NCI-H2227 treated with DMSO at 0.1 percent for 48 hours (cell line): ENCODE results near the gene LTBP1.

Experiments used
- DNase-seq: peaks from one replicate; lab custom pipeline; 2025; lab: John Stamatoyannopoulos, UW

LTBP1 gene

DNA sequence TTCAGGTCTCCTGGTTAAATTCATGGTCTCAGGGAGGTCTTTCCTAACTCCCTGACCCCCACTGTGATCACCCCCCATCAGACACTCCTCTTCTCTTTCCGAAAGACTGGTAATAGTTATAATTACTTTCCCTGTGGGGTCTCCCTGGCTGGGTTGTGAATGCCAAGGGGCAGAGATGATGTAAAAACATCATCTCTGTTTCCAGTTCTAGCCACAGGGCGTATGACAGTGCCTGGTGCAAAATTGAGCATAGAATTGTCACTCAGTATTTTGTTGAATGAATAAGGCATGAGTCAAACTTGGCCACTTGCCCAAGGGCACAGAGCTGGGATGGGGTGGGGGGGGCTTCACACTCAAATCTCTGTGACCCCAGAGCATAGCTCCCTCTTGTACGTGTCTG, 65.2 kb downstream of the LTBP1 start:
- DNase-seq: peak; percentile 47

DNA sequence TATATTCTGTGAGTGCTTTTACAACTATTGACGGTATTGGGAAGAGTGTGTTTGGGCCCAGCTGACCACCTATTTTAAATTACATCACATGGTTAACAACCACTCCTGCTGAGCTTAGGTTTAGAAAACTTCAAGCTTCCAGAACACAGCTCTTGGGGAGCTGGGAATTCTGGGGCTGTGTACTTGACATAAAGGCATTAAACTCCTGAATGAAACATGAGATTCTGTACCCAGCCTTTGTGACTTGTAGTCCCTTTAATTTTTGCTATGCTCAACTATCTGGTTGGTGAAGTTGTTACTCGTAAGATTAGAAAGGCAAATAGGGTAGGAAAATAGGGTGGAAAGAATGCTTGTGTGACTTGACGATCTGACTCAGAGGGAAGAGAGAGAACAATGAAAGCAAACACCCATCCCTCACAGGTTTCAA, 66.9 kb downstream of the LTBP1 start:
- DNase-seq: no peak

DNA sequence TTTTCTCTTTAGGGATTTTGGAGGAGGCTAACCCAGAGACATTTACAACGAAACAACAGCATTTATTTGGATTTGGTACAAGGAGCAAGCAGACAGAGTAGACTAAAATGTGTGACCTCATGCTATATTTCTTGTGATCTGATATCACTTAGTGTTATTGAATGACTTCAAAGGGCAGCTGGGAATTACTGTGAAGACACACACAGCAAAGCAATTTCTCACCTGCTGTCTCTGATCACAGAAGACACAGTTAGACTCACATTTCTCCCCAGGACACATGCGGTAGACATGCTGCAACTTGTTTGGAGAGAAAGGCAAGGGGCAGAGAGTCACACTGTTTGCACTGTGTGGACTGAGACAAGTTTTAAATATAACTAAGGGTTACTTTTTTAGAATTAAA, 67.5 kb downstream of the LTBP1 start:
- no peak for DNase-seq

DNA sequence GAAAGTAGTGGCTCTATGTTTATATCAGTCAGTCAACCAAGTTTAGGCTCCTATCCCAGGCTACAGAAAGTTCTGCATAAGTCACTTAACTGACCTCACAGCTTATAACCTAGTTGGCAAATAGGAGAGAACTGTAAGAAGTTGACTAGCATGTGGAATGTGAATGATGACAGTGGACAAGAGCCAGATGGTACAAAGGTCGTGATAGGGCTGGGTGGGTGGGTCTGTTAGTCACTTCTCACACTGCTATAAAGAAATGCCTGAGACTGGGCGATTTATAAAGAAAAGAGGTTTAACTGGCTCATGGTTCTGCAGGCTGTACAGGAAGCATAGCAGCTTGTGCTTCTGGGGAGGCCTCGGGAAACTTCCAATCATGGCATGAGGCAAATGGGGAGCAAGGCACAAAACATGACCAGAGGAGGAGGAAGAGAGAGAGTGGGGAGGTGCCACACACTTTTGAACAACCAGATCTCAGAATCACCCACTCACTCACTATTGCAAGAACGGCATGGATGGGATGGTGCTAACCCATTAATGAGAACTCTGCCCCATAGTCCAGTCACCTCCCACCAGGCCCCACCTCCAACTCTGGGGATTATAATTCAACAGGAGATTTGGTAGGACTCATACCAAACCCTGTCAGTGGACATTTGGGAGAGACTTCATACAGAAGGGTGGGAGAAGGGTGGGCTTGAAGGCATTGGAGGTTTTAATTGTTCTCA, 68.8 kb downstream of the LTBP1 start:
- DNase-seq: no peak

DNA sequence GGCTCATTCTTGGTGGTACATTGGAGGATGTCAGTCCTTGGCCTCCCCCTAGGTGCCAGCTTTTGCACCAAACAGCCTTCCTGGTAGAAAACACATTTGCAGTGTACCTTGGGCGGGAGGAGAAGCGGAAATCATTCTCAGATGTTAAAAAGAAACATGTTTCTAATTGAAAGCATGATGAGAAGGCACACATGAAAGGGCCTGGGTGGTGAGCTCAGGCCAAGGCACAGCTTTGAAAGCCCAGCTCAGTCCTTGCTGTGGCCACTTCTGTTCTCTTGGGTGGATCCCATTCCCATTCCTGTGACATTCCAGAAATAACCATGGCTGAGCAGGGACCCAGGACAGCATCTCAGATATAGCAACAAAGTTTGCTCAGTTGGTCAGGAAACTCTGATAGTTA, 71.5 kb downstream of the LTBP1 start:
- DNase-seq: no peak

DNA sequence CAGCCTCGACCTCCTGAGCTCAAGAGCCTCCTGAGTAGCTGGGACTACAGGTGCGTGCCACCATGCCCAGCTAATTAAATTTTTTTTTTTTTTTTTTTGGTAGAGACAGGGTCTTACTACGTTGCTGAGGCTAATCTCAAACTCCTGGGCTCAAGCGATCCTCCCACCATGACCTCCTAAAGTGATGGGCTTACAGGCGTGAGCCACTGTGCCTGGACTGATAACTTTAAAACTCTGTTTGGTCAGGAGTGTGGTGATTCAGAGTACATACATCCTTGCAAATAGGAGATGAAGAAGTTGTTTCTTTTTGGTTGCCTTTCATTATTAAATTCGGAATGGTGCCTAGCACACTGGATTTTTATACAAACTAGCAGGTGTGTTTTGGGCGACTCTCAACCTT, 73.0 kb downstream of the LTBP1 start:
- DNase-seq: no peak

DNA sequence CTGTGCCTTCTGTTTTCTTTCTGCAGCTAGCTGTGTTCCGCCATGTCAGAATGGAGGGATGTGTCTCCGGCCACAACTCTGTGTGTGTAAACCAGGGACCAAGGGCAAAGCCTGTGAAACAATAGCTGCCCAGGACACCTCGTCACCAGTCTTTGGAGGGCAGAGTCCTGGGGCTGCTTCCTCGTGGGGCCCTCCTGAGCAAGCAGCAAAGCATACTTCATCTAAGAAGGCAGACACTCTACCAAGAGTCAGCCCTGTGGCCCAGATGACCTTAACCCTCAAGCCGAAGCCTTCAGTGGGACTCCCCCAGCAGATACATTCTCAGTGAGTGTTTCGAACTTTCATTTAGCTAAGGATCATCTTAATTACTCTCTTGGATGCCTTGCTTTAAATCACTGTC, 74.1 kb downstream of the LTBP1 start:
- DNase-seq: no peak

DNA sequence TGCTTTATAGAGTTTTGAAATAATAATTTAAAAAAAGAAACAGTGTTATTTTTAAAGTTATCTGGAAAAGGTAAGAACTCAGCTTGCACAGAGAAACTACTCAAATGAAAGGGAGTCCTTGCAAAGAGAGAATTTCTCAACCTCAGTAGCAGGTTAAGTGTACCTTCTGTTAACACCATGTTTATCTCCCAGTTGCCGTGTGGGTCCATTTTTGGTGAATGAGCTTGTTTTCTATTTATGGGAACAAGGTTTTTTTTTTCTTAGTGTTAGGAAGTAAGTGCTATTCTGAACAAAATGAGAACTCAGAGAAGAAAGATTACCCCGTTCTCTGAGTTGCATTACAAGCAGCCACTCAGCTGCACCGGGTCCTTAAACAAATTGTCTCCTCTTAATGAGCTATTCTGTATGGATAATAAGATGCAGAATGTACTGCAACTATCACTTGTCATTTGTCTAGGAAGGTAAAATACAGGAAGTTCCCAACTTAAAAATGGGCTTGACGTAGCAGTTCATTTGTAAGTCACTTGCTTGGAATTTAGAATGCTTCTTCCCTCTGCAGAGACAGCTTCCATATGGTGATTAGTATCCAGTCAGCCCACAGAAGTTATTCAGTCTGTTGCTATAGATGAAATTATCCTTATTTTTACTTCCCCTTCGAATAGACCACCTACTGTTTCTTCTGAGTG, 74.9 kb downstream of the LTBP1 start:
- no peak for DNase-seq

DNA sequence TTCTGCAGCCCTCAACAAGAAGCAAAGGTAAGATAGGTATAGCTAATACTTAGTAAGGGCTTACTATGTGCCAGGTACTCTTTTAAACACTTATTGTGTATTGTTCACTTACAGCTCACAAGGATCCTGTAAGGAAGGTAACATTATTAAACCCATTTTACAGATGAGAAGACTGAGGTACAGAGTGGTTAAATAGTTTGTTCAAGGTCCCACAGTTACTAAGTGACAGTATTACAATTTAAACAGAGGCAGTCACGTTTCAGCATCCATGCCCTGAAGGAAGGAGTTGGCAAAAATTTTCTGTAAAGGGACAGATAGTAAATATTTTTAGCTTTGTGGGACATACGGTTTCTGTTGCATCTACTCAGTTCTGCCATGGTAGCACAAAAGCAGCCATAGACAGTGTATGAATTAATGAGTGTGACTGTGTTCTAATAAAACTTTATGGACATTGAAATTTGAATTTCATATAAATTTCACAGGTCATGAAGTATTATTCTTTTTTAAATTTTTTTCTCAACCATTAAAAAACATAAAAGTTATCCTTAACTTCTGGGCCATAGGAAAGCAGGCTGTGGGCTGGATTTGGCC, 75.7 kb downstream of the LTBP1 start:
- no peak for DNase-seq

DNA sequence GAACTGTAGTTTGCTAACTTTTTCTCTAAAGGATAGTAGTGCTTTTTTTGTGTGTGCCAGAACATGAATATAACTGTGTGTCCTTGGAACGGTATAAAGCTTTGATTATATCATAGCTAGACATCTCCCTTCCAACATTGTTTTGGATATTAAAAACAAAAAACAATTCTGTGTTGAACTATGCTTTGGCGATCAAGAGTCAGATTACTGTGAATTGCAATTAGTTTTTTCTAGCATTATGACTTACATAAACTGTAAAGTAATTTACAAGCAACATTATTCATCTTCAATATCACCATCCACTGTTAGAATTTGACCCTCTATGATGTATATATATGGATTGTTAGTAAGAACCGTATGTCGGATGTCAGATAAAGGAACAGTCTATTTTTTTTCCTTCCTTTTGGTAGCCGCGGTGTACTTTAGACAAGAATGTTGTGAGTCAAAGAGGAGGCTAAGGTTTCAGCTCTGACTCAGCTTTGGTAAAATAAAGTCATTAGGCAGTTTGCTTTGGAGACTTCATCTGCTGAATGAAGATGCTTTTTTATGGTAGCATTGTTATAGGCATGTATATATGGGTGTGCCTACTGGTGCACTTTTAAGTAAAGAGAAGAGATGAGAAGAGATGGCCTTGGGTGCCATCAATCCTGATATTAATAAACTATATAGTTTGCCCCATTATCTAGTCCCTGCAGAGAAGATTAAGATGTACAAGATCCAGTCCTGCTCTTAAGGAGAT, 76.4 kb downstream of the LTBP1 start:
- no peak for DNase-seq

DNA sequence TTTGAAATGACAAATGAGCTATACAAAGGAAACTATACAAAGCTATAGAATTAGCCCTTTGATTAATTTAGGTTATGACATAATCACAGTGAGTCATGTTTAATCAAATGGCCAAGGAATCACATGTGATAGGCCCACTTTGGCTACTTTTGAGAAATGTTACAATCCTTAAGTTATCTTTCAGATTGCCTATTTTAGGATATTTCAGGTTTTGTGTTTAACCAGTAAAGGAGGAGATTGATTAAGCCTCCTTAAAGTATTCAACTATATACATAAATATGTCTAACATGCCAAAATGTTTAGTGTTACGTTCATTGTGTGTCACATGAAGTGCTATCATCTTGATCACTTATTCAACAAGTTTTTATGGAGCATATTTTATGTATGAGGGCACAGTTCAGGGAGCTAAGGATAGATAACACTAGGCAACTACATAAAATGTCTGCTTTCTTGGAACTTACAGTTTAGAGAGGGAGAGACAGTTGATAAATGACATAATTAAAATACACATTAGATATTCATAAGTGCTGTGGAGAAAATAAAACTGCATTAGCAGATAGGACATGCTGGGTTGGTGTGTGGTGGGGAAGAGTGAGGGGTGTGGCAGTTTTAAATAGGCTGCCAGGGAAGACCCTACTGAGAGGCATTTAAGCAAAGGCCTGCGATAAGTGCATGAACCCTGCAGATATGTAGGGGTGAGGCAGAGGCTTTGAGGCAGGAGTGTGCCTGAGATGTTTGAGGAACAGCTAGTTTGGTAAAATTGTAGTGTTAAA, 77.2 kb downstream of the LTBP1 start:
- DNase-seq: no peak

DNA sequence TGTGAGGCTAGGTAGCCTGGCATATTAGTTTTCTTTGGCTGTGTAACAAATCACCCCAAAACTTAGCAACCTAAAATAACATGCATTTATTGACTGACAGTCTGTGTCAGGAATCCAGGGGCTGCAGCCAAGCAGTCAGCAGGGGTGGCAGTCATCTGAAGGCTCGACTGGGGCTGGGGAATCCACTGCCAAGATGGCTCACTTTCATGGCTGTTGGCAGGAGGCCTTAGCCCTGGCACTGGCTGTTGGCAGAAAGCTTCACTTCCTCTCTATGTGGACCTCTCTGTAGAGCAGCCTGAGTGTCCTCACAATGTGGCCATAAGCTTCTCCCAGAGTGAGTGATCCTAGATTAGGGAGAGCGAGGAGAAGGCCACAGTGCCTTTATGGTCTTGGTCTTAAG, 78.0 kb downstream of the LTBP1 start:
- no peak for DNase-seq

DNA sequence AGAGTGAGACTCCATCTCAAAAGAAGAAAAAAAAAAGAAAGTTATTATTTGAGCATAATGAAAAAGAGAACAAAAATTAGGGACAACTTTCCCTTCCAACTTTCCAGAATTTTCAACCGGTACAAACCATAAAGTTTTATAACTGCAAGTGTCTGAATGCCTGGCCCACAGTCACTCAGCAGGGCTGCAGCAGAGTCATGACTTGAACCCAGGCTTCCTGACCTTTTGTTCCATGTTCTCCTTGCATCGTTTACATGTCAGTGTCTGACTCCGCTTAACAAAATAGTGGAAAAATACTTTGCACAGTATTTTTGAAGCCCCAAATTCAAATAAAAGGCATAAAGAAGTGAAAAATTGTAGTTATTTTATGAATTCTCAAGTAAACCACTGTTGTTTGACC, 82.7 kb downstream of the LTBP1 start:
- no peak for DNase-seq

DNA sequence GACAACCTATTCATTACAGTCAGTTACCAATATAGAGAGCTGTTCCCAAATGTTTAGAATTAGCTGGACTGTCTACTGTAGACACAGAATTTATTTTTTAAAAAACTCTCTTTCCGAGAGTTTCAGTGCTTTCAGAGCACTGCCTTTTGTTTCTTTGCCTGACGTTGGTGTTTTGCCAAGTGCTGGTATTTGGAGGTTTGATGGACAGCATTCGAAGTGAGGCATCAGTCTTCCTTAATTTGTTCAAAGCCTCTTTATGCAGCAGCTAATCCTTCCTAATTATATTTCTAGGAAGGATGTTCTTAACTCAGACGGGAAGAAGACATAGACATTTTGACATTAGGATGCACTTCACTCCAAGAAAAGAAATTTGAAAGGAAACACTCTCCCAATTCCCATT, 83.2 kb downstream of the LTBP1 start:
- no peak for DNase-seq

DNA sequence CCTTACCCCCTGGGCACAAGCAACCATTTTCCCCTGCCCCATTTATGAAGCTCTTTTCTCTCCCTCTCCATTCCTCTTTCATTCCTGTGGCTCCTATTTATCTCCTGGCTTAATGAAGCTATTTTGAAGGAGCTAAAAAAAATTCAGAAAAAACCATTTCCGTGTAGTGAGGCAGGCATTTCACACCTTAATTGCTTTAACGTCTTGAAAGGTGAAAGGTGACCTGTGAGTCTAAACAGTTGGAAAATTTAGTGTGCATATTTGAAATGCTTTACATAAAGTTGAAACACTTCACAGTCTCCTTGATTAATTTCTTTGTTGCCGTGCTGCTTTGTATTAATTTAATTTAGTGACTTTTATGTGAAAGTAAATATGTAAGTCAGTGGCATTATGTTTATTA, 83.6 kb downstream of the LTBP1 start:
- DNase-seq: no peak

DNA sequence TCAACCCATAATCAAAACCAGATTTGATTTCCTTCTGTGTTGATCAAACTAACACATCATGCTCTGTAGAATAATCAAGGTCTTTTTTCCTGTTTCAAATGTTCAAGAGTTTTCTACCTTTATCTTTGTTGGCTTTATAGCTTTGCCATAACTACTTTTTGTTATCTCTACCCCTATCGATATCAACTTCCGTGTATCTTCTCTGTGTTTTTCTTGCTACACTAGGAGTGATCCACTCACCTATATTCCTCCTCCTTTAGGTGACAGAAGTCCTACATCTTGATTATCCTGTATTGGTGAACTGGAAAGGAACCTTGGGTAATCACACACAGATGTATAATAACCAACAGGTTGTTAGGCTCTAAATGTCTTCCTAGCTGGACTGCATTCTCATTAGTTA, 85.5 kb downstream of the LTBP1 start:
- DNase-seq: no peak

DNA sequence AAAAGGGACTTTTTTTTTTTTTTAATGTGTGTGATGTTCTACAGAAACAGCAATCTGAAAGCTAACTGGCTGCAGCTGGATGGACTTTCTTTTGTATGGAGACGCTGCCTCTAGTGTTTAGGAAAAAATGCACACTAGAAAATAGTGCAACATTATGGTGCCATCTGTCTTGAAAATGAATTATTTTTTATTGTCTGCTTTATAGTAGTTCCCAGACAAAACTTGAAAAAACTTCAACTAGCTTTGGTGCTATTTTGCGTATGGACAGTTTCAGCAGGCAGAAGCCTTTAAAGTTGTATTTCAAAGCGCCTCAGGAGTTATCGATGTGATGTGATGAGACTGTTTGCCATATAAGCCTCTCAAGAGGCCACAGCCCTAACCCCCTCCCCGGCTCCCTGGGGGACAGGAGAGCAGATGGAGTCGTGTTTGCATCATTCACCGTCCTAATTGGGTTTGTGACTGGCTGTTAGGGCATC, 86.9 kb downstream of the LTBP1 start:
- DNase-seq: peak; percentile 59

DNA sequence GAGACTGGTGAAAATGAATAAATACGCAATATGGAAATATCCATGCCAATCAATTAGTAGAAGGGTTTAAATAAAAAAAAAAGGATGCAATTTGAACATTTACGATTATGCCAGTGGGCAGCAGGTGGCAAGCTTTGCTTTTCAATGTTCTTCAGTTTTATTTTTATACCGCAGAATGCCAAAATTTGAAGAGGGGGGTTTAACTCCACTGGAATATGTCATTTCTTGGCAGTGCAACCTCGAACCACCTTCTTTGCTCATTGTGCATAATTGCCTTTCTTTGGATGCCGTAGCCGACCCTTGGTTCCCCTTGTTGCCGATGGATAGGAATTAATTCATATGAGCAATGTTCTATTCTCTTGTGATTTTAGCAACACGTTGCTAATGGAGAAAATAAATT, 88.0 kb downstream of the LTBP1 start:
- no peak for DNase-seq

DNA sequence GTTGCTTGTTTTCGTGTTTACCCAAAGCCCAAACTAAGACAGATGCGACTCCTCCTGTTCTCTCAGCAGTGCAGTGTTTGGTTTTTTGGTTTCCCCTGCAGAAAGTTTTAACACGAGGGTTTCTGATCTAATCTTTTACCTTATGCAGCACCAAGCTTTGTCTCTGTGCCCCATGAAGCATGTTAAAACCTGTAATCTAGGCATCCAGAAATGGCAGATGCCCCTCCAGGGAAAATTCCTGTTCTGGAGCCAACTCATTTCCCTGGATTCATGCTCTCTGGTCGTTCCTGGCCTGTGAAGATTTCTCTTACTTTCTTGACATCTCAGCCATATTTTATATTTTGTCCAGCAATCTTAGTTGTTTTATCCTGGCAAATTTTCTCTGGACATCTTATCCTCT, 91.5 kb downstream of the LTBP1 start:
- no peak for DNase-seq

DNA sequence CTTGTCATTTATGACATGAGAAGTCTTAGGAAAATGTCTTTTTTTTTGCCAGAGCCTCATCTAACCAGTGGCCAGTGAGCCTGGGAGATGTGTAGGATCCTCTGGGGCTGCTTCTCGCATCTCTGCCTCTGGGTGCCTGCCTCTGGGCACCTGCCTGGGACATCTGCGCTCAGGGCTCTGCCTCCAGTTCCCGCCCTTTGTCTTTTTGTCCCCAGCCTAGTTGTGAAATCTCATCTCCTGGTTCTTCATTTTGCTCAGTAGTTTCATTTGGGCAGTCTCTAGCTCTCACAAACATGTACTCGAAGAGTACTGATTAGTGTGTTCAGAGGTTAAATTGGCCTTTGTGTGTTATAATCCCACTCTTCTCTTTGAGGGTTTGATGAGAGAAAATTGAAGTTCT, 92.0 kb downstream of the LTBP1 start:
- peak; percentile 94 for DNase-seq

DNA sequence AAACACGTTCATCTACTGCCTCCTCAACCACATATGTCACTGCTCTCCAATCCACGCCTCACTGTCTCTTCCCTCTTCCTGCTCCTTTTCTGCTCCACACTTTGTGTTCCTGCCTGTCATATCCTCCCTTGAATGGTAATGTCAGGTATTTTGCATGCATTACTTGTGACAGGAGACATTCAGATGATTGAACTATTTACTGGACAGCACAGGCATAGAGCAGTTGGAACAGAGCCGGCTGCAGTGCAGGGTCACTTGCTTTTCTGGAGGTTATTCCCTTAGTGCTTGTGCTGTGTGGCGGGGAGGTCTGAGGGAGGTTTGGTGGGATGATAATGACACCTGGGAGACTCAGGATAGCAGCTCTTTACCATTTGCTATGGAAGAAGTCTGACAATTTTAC, 93.8 kb downstream of the LTBP1 start:
- DNase-seq: no peak

DNA sequence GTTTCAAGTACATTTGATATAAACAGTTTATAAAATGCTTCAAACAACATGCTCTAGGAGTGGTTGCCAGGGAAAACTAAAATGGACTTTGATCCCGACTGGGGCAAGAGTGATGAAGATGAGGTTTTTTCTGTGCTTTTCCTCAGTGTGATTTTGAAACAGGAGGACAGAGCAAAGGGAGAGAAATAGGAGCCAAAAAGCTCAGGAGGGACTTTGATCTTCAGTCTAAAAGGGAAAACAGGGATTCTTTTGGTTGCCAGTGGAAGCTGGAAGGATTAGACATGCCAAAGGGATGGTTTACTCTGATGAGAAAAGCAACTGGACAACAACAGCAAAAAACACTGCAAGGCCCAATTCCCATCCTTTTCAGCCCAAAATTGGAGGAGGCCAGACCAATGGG, 95.5 kb downstream of the LTBP1 start:
- no peak for DNase-seq
